Right renal cortex interstitium (tissue), 3 donors: ENCODE results near the gene CCDC116. TPM values are rescaled to one million over a fixed set of nuclear protein-coding genes. Genes with fewer than 3 reads are reported as not detected.
A peak's percentile ranks its signal among the peaks of the same experiment; 100 is the strongest.
"Not testable (repeated sequence)": the region's sequence is repeated elsewhere in the genome, so short reads cannot be mapped to it uniquely, and the experiment has no call there.

ENCODE experiments used
- DNase-seq, 3 donors: peaks; one replicate each; pipeline ENCODE4 v3.0.0-alpha.2; 2013; ENCODE audit warnings: low read depth in 3 of 3, low spot score in 2 of 3
- polyA plus RNA-seq, 3 donors: library from polyadenylated mRNA; unstranded; fragments of 120-200 nt; gene quantifications; one replicate each; pipeline ENCODE4 v1.2.1, GENCODE V29; 2013; ENCODE audit not compliant: insufficient read length in 3 of 3

CCDC116 gene
- polyA plus RNA-seq, 3 donors: 0.14 to 0.22 (median 0.17) TPM

DNA sequence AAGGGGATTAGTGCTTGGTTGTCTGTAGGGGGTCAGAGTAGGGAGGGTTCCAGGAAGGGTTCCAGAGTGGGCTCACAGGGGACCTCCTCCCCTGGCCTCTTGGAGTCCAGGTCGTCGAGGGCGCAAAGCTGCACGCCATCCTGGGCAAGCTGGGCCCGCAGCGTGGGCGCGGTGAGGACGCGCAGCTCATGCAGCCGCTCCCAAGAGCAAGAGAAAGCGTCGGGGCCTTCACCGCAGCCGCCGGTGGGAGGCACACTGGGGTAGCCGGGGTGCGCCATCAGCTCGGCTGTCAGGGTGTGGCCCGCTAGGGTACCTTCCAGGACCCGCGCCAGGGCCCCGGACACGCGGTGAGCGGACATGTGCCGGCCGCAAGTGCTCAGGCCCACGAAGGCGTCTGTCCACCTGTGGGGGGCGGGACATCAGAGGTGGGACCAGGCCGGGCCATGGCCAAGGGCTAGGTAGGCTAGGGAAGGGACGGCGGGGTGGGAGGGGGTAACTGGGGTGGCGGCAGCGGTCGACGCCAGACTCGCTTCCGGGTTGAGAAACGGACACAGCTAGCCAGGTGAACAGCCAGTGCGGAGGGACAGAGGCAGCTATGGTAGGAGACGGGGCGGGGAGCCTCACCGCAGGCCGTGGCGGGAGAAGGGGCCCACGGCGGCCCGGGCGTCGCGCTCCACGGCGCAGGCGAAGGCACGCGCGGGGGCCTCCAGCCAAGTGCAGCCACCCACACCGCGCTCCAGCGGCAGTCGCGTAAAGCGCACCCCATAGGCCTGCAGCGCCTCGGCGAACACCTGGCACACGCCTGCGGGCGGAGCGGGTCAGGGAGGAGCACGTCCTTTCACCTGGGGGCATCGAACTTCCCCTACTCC, 3.9 kb upstream of the CCDC116 start:
- no peak for DNase-seq

GRCh38 chr22:21629255-21630149, 3.1 kb upstream of the CCDC116 start, which contains the start of gene YDJC:
TSS of gene YDJC (minus strand) at chr22:21630022. CDS start at chr22:21630014, 8 bp downstream.
- DNase-seq: peak; percentile 43 to 87 (median 81)

DNA sequence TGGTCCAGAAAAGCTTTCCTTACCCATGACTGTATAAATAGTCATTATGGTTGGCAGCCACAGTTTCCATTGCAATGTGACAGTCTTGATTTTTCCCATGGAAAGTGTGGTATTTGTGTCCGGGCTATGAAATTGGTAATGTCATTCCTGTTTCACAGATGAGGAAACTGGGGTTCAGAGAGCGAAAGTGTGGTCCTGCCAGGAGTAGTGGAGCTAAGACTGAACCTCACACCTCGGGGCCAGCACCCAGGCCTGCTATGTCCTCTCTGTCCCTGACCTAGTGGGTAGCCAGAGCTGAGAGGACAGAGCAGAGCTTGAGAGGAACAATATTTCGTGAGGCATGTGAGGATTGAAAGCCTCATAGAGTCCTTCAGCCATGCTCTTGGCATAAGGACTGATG, 1.5 kb upstream of the CCDC116 start:
- DNase-seq: no peak

- DNase-seq: no peak
Observed at GRCh38 chr22:21632931-21633330, 371 bp downstream of the CCDC116 start.

GRCh38 chr22:21633481-21633880, 921 bp downstream of the CCDC116 start:
- no peak for DNase-seq

DNA sequence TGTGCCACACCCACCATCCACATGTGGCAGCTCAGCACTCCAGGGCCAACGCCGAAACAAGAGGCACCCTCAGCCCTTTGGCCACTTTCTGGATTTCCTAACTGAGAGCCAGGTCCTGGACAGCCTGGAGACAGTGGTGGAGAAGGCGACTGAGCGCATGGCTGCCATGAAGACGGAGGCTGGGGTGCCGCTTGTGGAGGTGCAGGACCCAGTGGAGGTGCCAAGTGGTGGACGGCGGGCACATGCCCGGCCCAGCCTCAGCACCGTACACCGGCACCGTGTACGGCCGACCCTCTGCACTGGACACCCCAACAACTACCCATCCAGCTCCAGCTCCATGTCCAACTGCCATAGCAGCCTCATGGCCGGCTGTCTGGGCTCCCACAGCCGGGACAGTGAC, 1.5 kb downstream of the CCDC116 start:
- DNase-seq: no peak

- DNase-seq: no peak
Observed at GRCh38 chr22:21634844-21635243, 2.3 kb downstream of the CCDC116 start.

GRCh38 chr22:21635771-21636510, 3.4 kb downstream of the CCDC116 start:
- DNase-seq: no peak

- no peak for DNase-seq
Observed at GRCh38 chr22:21636629-21637218, 4.2 kb downstream of the CCDC116 start.

DNA sequence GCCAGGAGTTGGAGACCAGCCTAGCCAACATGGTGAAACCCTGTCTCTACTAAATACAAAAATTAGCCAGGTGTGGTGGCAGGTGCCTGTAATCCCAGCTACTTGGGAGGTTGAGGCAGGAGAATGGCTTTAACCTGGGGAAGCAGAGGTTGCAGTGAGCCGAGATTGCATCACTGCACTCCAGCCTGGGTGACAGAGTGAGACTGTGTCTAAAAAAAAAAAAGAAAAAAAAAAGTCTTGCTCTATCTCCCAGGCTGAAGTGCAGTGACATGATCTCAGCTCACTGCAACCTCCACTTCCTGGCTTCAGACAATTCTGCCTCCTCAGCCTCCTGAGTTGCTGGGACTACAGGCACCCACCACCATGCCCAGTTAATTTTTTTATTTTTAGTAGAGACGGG, 4.9 kb downstream of the CCDC116 start:
- DNase-seq: not testable (repeated sequence)

DNA sequence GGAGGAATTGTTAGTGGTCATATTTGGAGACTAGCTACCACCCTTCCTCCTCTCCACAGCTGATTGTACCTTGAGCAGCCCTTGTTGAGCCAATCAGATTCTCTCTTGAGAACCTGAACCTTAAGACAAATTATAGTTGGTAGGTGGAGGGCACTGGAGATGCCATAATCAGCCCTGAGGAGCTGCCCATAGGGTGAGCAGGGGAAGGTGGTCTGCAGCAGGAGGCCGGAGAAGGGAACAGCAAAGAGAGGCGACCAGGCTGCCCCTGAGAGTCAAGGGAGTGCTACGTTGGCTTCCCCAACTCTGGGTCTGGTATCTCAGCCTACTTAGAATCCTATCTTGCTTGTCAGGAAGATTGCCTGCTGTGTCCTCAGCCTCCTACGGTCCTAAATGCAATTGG, 6.8 kb downstream of the CCDC116 start:
- DNase-seq: no peak

DNA sequence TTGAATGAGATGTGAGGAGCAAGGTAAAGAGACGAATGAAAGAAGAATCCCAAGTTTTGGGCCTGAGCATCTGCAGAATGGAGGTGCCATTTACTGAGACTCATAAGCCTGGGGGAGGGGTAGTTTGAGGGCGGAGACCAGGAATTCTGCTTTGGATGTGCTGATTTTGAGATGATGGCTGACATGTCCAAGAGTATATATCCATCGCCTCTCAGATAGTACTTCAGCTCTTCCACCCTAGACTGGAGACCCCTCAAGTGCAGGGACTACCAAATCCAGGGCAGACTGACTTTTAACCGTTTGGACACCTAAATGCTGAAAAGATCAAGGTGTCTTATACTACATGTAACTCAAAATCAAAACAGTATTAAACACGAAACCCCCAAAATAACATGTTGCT, 8.2 kb downstream of the CCDC116 start:
- no peak for DNase-seq

DNA sequence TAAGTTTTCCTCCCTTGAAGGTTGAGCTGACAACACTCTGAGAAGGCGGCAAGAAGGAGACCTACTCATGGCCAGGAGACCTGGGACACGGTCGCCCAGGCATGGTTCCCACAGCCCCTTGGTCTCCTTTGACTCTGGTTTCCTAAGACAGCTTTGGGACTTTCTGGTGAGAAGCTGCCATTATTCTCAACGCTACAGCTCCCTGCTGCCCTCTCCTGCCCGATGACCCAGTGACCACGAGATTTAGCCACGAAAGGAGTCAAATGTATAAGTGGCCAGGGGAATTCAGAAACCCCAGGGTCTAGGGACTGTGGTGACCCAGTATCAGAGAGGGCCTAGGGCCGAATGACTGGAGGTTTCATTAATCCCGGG, 8.8 kb downstream of the CCDC116 start:
- no peak for DNase-seq

GRCh38 chr22:21641789-21642583, 9.4 kb downstream of the CCDC116 start, which contains the start of gene SDF2L1:
TSS of gene SDF2L1 (plus strand) at chr22:21642302. CDS start at chr22:21642337, 35 bp downstream.
- peak; percentile 88 to 94 (median 89) for DNase-seq

DNA sequence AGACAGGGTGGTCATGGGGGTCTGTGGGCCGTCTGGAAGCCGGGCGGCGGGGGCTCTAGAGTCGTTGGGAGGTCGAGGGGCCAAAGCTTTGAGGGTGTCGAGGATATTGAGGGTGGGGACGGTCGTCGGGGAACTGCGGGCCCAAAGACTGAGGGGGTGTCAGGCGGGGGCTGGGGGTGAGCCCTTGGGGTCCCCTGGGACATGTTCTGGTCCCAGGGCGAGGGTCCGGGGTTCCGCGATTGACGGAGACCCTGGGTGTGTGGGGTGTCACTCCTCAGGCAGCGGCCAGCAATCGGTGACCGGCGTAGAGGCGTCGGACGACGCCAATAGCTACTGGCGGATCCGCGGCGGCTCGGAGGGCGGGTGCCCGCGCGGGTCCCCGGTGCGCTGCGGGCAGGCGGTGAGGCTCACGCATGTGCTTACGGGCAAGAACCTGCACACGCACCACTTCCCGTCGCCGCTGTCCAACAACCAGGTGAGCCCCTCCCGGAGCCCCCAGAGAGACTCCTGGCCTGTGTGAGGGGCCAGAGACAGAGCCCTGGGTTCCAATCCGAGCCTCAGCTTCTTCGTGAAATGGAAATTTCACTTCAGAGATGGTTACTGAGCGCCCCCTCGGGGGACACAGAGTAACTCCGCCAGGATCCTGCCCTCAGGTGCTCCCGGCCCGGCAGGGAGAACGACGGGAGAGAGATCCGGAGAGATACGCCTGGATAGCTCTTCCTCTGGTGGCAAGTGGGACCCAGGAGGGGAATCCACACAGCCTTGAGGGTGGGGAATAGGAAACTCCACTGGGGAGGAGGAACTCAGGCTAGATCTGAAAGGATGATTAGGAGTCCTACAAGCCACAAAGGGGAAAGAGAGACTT, 10.3 kb downstream of the CCDC116 start:
- DNase-seq: no peak

GRCh38 chr22:21643533-21644357, 11.2 kb downstream of the CCDC116 start:
- DNase-seq: no peak

DNA sequence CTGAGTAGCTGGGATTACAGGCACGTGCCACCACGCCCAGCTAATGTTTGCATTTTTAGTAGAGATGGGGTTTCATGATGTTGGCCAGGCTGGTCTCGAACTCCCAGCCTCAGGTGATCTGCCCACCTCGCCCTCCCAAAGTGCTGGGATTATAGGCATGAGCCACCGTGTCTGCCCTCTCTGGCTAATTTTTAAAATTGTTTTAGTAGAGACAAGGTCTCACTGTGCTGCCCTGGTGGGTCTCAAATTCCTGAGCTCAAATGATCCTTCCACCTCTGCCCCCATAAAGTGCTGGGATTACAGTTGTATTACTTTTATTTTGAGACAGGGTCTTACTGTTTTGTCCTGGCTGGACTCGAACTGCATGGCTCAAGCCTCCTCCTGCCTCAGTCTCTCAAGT, 13.0 kb downstream of the CCDC116 start:
- DNase-seq: not testable (repeated sequence)
